IMR-90 (cell line): ENCODE data around the gene DAB1.

Source experiments
- BHLHE40 ChIP-seq: fragments of 150-350 bp; IDR thresholded peaks from 2 replicates; pipeline ENCODE4 v1.6.1; 2016; ENCODE audit warnings: mild to moderate bottlenecking, low read depth, low read length
- TF ChIP-seq, protein P1 (sequence below): conservative IDR thresholded peaks from 2 replicates; pipeline ENCODE4 v1.5.1; 2012; ENCODE audit warnings: mild to moderate bottlenecking, low read depth, low read length, improper control_type of control experiment

DNA sequence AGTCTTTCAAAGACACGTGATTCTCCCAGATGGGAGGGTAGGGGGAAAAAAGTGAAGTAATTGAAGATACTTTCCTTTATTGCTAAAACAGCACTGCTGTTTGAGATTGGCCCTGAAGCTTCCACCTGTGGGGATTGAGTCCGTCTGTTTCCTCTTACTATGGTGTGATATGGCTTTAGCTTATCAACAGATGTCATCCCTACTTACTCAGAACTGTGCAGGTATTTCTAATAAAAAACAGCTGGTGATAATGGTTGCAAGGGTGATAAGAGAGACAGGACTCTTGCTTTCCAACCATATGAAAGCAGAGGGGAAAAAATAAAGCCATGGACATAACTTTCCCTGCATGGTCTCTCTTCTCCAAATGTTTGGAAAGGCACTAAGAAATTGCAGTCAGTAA, 416.4 kb downstream of the DAB1 start:
- TF ChIP-seq, protein P1, sequence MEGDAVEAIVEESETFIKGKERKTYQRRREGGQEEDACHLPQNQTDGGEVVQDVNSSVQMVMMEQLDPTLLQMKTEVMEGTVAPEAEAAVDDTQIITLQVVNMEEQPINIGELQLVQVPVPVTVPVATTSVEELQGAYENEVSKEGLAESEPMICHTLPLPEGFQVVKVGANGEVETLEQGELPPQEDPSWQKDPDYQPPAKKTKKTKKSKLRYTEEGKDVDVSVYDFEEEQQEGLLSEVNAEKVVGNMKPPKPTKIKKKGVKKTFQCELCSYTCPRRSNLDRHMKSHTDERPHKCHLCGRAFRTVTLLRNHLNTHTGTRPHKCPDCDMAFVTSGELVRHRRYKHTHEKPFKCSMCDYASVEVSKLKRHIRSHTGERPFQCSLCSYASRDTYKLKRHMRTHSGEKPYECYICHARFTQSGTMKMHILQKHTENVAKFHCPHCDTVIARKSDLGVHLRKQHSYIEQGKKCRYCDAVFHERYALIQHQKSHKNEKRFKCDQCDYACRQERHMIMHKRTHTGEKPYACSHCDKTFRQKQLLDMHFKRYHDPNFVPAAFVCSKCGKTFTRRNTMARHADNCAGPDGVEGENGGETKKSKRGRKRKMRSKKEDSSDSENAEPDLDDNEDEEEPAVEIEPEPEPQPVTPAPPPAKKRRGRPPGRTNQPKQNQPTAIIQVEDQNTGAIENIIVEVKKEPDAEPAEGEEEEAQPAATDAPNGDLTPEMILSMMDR: no peak
- TF ChIP-seq BHLHE40: no peak
